Mesendoderm (in vitro differentiated cells): Measurements from ENCODE around the gene STYK1.

Experiments
- DNase-seq: peaks from one replicate; pipeline ENCODE4 v3.0.0; 2013
- H2AK5ac ChIP-seq: 2 replicates; pipeline ENCODE4 v1.6.1; 2013; ENCODE audit warnings: low read length, inconsistent platforms
- H2BK120ac ChIP-seq: 2 replicates; pipeline ENCODE4 v1.6.1; 2013; ENCODE audit warnings: low read depth, mild to moderate bottlenecking, low read length, moderate library complexity, mixed read lengths
- H2BK15ac ChIP-seq: replicated peaks from 2 replicates; pipeline ENCODE4 v1.6.1; 2013; ENCODE audit warnings: low read depth, mild to moderate bottlenecking, moderate library complexity
- H2BK5ac ChIP-seq: 2 replicates; pipeline ENCODE4 v1.6.1; 2013; ENCODE audit warnings: low read length, inconsistent platforms
- H3K18ac ChIP-seq: 2 replicates; pipeline ENCODE4 v1.6.1; 2013; ENCODE audit warnings: mild to moderate bottlenecking, low read length, mixed read lengths
- H3K23ac ChIP-seq: one replicate; pipeline ENCODE4 v1.6.1; 2013; ENCODE audit warnings: low read length
- H3K27ac ChIP-seq: 2 replicates; pipeline ENCODE4 v1.5.1; 2013; ENCODE audit warnings: low read depth, mild to moderate bottlenecking, inconsistent platforms, low read length, moderate library complexity
- H3K27me3 ChIP-seq: 2 replicates; pipeline ENCODE4 v1.6.1; 2013; ENCODE audit warnings: low read length, control low read depth, mild to moderate bottlenecking, inconsistent platforms; ENCODE audit not compliant: insufficient read depth, poor library complexity
- H3K36me3 ChIP-seq: 2 replicates; pipeline ENCODE4 v1.6.1; 2013; ENCODE audit warnings: low read length, inconsistent platforms; ENCODE audit not compliant: control insufficient read depth, insufficient read depth
- H3K4ac ChIP-seq: one replicate; pipeline ENCODE4 v1.6.1; 2013; ENCODE audit warnings: low read depth, mild to moderate bottlenecking, low read length, moderate library complexity
- H3K4me1 ChIP-seq: 2 replicates; pipeline ENCODE4 v1.6.1; 2013; ENCODE audit warnings: low read depth, low read length, inconsistent platforms; ENCODE audit not compliant: control insufficient read depth
- H3K4me2 ChIP-seq: 2 replicates; pipeline ENCODE4 v1.6.1; 2013; ENCODE audit warnings: low read length
- H3K4me3 ChIP-seq: 2 replicates; pipeline ENCODE4 v1.5.1; 2013; ENCODE audit warnings: mild to moderate bottlenecking, low read length
- H3K56ac ChIP-seq: one replicate; pipeline ENCODE4 v1.6.1; 2013; ENCODE audit warnings: low read length
- H3K79me1 ChIP-seq: 2 replicates; pipeline ENCODE4 v1.6.1; 2013; ENCODE audit warnings: low read length, inconsistent platforms
- H3K79me2 ChIP-seq: 2 replicates; pipeline ENCODE4 v1.6.1; 2013; ENCODE audit warnings: mild to moderate bottlenecking, low read length; ENCODE audit not compliant: control insufficient read depth, insufficient read depth
- H3K9ac ChIP-seq: 2 replicates; pipeline ENCODE4 v1.6.1; 2013; ENCODE audit warnings: low read length, inconsistent platforms
- H4K5ac ChIP-seq: one replicate; pipeline ENCODE4 v1.6.1; 2013; ENCODE audit warnings: low read length
- H4K8ac ChIP-seq: one replicate; pipeline ENCODE4 v1.6.1; 2013; ENCODE audit warnings: low read depth, mild to moderate bottlenecking, control low read depth, low read length, moderate library complexity
- WGBS: extraction: QIAGEN DNeasy Blood & Tissue Kit; methylation state at CpG from one replicate; pipeline ENCODE4 v1.1.7; 2013; ENCODE audit warnings: low lambda C conversion rate, missing lambda C conversion rate; ENCODE audit not compliant: insufficient coverage; ENCODE audit errors: extremely low coverage; 5-methylcytosine and 5-hydroxymethylcytosine counted together

STYK1 gene

DNA sequence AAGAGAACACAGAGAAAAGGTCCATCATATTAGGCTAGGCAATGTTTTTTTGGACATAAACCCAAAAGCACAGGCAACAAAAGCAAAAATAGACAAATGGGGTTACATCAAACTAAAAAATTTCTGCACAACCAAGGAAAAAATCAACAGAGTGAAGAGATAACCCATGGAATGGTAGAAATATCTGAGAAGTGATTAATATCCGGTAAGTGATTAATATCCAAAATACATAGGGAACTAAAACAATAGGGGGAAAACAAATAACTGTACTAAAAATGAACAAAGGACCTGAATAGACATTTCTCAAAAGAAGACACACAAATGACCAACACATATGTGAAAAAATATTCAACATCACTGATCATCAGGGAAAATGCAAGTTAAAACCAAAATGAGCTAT is 4.3 kb downstream of the STYK1 start:
- Histone ChIP-seq H3K27ac (no peak overlapping the region), H3K23ac (no peak overlapping the region), H3K4me3 (no peak overlapping the region), H3K4me2 (no peak overlapping the region), H3K79me2 (no peaks in the 10 kb centered on the region), H3K56ac (no peak overlapping the region), H2BK15ac (no peak overlapping the region), H2BK120ac (no peak overlapping the region), H3K4me1 (no peaks in the 10 kb centered on the region), H3K9ac (no peak overlapping the region), H4K5ac (no peak overlapping the region), H3K4ac (no peak overlapping the region), H3K79me1 (no peaks in the 10 kb centered on the region), H4K8ac (no peak overlapping the region), H2BK5ac (no peak overlapping the region), H3K27me3 (no peaks in the 10 kb centered on the region), H3K18ac (no peak overlapping the region), H3K36me3 (no peaks in the 10 kb centered on the region), H2AK5ac (no peak overlapping the region)
- WGBS: no CpG with 5 or more reads among the region's 1 CpG
- no peak for DNase-seq

DNA sequence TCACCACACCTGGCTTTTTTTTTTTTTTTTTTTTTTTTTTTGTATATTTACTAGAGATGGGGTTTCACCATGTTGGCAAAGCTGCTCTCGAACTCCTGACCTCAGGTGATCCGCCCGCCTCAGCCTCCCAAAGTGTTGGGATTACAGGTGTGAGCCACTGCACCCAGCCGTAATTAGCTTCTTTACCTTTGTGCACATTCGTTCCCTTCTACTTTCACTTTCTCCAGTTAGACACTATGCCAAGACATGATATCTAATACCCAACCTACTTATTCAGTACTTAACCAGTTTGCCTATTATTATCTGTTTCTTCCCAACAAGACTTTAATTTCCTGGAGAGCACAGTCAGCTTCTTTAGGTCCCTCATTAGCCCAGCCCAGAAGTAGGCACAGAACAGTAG is 5.3 kb downstream of the STYK1 start:
- Histone ChIP-seq H3K9ac (no peak overlapping the region), H4K8ac (no peak overlapping the region), H3K27ac (no peak overlapping the region), H3K36me3 (no peaks in the 10 kb centered on the region), H3K79me1 (no peaks in the 10 kb centered on the region), H2AK5ac (no peak overlapping the region), H3K18ac (no peak overlapping the region), H2BK15ac (no peak overlapping the region), H3K27me3 (no peaks in the 10 kb centered on the region), H2BK5ac (no peak overlapping the region), H3K23ac (no peak overlapping the region), H3K79me2 (no peaks in the 10 kb centered on the region), H2BK120ac (no peak overlapping the region), H3K4me1 (no peaks in the 10 kb centered on the region), H3K4me3 (no peak overlapping the region), H3K4me2 (no peak overlapping the region), H3K56ac (no peak overlapping the region), H4K5ac (no peak overlapping the region), H3K4ac (no peak overlapping the region)
- WGBS: no CpG with 5 or more reads among the region's 5 CpGs
- DNase-seq: no peak

DNA sequence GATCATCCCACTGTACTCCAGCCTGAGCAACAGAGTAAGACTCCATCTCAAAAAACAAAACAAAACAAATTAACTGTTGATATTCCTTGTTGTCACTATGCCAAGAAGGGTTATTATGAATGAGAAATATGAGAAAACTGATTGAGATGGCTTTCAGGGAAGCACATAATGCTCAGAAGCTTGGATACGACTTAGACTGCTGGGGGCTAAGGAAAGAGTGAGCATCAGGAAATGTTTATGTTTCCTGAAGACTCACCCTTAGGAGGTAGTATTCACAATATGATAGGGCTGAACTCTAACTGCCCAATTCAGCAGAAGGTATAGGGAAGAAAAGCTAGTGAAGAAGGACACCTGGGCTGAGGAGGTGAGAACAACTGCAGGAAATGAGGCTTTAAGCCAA is 6.3 kb downstream of the STYK1 start:
- Histone ChIP-seq H3K36me3 (no peaks in the 10 kb centered on the region), H3K4me2 (no peak overlapping the region), H2BK5ac (no peak overlapping the region), H3K56ac (no peak overlapping the region), H3K18ac (no peak overlapping the region), H2AK5ac (no peak overlapping the region), H3K27me3 (no peaks in the 10 kb centered on the region), H3K9ac (no peak overlapping the region), H2BK120ac (no peak overlapping the region), H3K4ac (no peak overlapping the region), H3K79me2 (no peaks in the 10 kb centered on the region), H4K5ac (no peak overlapping the region), H3K23ac (no peak overlapping the region), H3K79me1 (no peaks in the 10 kb centered on the region), H3K4me3 (no peak overlapping the region), H3K4me1 (no peaks in the 10 kb centered on the region), H4K8ac (no peak overlapping the region), H3K27ac (no peak overlapping the region), H2BK15ac (no peak overlapping the region)
- no CpG with 5 or more reads among the region's 1 CpG for WGBS
- no peak for DNase-seq

DNA sequence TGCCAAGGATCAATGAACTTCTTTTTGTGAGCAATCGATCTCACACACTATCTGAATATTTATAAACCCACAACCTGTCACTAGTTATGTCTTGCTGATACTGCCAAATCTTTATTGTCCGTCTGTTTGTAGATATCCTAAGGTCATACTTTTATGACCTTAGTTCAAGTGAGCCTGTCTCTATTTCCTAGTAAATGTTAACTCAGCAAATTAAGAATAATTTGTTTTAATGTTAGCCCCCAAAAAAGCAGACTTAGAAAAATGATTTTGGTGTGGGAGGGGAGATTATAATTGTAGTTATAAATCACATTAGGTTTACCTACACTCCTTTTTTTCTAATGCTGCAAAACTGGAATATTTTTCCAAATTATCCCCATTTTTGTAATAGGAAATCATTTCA is 9.4 kb downstream of the STYK1 start:
- H3K18ac ChIP-seq: no peak overlapping the region
- WGBS: no CpG with 5 or more reads among the region's 2 CpGs

DNA sequence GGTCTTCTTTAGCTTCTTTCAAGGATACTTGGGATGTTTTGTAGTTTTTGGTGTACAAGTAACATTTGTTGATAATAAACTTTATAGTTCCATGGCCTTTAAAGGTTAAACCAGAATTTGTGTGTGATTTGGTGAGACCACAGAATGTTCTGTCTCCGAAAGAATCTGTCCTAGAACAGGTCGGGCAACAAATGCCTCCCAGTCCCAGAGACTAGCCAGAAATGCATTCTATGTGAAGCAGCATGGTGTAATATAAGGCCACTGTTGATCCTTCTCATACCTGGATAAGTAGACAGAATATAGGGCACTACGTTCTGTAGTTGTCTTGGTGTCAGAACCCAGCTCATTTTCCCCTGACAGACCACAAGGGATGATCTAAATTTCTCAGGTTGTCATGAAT is 10.0 kb downstream of the STYK1 start:
- no peak overlapping the region for H3K18ac ChIP-seq
- no peak overlapping the region for H2BK15ac ChIP-seq
- no peak overlapping the region for H3K56ac ChIP-seq
- no peaks in the 10 kb centered on the region for H3K79me2 ChIP-seq
- H2BK5ac ChIP-seq: no peak overlapping the region
- WGBS: no CpG with 5 or more reads among the region's 3 CpGs
- no peak overlapping the region for H3K23ac ChIP-seq
- no peak overlapping the region for H3K4me3 ChIP-seq
- no peak overlapping the region for H3K9ac ChIP-seq
- no peaks in the 10 kb centered on the region for H3K36me3 ChIP-seq
- no peaks in the 10 kb centered on the region for H3K27me3 ChIP-seq
- no peak overlapping the region for H3K27ac ChIP-seq
- H3K79me1 ChIP-seq: no peaks in the 10 kb centered on the region
- H2BK120ac ChIP-seq: no peak overlapping the region
- H3K4ac ChIP-seq: no peak overlapping the region
- no peak overlapping the region for H2AK5ac ChIP-seq
- no peak overlapping the region for H4K5ac ChIP-seq
- no peaks in the 10 kb centered on the region for H3K4me1 ChIP-seq
- H4K8ac ChIP-seq: no peak overlapping the region
- DNase-seq: no peak
- no peak overlapping the region for H3K4me2 ChIP-seq

More for the DNA sequence above, 9.4 kb downstream of the STYK1 start:
- Histone ChIP-seq H3K23ac (no peak overlapping the region), H3K27me3 (no peaks in the 10 kb centered on the region), H3K27ac (no peak overlapping the region), H3K4me3 (no peak overlapping the region), H4K8ac (no peak overlapping the region), H2BK120ac (no peak overlapping the region), H3K4ac (no peak overlapping the region), H3K36me3 (no peaks in the 10 kb centered on the region), H4K5ac (no peak overlapping the region), H3K9ac (no peak overlapping the region), H3K4me2 (no peak overlapping the region), H2BK5ac (no peak overlapping the region), H2BK15ac (no peak overlapping the region), H2AK5ac (no peak overlapping the region), H3K56ac (no peak overlapping the region), H3K79me2 (no peaks in the 10 kb centered on the region), H3K79me1 (no peaks in the 10 kb centered on the region), H3K4me1 (no peaks in the 10 kb centered on the region)
- DNase-seq: no peak

DNA sequence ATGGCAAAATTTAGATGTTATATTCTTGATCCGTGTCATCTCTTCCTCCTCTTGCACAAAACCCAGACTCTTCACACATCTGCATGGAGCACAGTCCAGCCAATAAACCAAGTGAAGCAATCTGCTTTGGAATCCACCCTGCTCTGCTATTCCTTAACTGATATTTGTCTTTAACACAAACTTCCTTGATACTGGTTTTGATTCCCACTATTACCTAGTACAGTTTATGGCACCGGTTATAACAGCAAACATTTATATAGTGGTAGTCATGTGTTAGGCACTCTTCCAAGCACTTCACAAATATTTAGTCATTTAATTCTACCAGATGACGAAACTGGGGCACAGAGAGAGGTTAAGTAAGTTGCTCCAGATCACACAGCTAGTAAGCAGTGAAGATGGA is 12.5 kb downstream of the STYK1 start:
- Histone ChIP-seq H3K27me3 (no peaks in the 10 kb centered on the region), H3K79me2 (no peaks in the 10 kb centered on the region), H3K4ac (no peak overlapping the region), H3K79me1 (no peaks in the 10 kb centered on the region), H3K56ac (no peak overlapping the region), H3K23ac (no peak overlapping the region), H3K4me1 (no peaks in the 10 kb centered on the region), H3K27ac (no peak overlapping the region), H3K4me2 (no peak overlapping the region), H2AK5ac (no peak overlapping the region), H4K5ac (no peak overlapping the region), H3K36me3 (no peaks in the 10 kb centered on the region), H2BK120ac (no peak overlapping the region), H3K18ac (no peak overlapping the region), H2BK5ac (no peak overlapping the region), H3K4me3 (no peak overlapping the region), H4K8ac (no peak overlapping the region), H2BK15ac (no peak overlapping the region), H3K9ac (no peak overlapping the region)
- no peak for DNase-seq
- WGBS: no CpG with 5 or more reads among the region's 3 CpGs
